CD4-positive, alpha-beta T cell treated with Interleukin-15 for 1 hour (primary cell): ENCODE results near the gene HOXB5.

ENCODE experiments used
- DNase-seq: peaks from one replicate; pipeline ENCODE4 v3.0.0-alpha.2; 2020

Gene HOXB5

DNA sequence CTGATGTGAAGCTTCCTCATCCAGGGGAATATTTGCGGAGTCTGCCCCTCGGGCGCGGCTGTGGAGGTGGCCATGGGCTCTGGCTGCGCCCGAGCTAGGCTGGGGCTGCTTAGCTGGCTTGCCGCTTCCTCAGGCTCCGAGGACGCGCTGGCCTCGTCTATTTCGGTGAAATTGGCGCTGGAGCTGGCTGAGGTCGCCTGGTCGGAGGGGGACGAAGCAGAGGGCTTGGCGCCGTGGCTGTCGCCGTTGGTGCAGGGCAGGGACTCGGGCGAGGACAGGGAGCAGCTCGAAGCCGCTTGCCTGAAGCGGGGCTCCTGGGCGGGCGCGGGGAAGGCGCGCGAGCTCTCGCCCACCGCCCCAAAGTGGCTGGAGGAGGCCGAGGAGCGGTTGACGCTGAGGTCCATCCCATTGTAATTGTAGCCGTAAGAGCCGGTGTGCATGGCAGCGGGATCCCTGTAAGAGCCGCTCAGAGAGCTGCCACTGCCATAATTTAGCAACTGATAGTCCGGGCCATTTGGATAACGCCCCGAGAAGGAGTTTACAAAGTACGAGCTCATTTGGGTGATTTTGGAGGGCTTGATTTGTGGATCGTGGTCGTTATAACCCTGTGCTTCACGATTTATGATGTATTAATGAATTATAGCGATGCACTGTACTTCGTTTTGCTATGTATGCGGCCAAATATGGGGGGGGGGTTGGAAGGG lies at the start of gene HOXB5:
TSS of gene HOXB5 (minus strand) at position 654 of the 704 bp plus-strand sequence. CDS start at position 557, 97 bp downstream.
- DNase-seq: no peak

DNA sequence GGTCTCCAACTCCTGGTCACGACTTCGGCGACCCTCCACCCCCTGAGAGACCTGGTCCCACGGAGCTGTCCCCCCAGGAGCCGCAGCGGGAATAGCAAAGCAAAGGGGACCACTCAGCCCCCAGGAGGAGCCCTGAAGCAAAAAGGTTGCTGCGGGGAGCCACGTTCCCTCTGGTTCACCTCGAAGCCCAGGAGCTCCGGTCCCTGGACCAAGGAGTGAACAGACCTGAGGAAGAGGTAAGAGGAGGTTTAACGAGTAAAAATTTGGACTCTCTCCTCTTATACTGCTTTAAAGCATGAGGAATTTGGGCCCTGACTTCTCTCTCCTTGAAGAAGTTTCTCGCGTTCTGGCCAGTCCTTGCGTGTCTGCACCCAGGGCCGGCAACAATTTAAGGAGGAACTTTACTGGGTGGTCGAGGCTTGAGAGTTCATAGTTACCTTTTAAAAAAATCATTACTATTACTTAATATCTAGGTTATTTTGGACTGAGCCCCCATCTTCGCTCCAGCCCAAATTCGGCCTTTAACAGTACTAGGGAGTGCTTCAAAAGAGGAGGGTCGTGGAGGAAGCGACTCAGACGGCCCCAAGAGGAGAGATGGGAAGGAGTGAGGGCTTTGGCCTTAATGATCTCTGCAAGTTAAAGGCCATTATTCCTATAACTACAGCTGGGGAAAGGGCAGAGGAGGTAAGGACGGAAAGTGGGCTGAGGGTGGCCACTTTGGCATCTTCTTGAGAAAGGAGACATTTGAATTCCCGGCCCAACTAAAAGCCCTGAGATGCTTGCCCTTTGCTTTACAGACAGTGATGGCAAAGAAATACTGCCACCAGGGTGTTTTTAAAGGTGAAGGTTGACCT lies 49.5 kb upstream of the HOXB5 start:
- DNase-seq: no peak

DNA sequence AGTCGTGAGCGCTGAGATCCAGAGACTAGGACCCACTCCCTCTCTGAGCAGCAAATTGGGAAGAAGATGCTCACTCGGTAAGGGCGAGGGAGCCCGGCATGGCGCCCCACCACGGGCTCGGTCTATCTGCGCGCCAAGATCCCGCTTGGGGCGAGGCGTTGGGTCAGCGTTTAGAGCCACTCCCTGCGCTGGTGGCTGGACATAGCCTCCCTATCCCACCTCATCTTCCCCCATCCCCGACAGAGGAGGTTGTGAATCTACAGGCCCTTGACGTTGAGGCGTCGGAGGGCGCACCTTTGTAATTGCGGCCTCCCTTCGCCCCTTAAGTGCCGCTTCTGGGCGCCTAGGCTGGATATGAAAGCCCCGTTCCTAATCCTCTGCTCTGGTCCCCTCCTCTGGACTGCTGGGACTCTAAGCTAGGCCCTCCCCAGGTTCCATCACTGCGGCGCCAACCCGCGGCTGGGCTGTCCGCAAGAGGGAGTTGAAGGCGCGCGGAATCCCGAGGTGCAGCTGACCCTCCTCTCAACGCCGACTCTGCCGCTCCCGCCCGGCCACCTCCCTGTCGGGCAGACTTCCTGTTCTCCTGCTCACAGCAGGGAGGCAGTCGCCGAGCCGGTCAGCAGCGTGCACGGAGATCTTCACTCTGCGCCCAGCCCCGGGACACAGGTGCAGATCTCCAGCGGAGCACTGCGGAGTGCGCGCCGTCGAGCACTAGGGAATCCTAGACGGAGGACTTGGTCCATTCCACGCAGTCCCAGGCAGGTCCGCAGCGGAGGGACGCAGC lies 48.7 kb upstream of the HOXB5 start:
- DNase-seq: no peak

DNA sequence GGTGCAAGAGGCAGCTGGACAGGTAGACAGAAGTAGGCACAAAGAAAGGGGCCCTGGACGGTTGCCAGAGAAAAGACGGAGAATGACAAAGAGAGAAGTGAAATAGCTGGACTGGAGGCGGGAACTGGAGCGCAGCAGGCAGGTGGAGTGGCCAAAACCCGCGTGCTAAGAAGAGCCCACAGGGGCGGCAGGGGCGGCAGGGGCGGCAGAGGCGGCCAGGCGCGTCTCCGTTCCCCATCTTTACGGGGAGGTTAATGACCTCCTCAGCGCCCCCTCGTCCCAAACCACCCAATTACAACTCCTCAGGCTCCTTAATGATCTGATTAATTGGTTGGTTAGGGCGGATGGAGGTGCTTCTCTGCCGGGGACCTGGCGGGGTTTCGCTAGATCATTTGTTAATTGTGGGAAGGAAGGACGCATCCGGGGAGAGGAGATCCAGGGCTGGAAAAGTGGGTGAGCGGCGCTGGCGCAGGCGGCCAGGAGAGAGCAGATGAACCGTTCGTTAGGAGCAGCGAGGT lies 48.0 kb upstream of the HOXB5 start:
- DNase-seq: no peak

DNA sequence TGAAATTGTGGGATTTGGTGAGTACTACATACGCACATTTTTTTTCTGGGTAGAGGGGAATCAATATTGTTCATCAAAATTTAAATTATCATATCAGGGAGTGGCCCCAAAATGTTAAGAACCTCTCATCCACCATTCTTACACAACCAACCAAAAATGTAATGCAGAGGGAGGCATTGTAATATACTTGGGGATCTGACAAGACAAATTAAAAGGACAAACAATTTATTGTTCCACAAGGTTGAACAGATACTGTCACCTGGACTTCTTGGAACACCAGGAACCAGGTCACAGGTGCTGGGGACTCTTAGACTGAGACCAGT lies 47.2 kb upstream of the HOXB5 start:
- DNase-seq: no peak

DNA sequence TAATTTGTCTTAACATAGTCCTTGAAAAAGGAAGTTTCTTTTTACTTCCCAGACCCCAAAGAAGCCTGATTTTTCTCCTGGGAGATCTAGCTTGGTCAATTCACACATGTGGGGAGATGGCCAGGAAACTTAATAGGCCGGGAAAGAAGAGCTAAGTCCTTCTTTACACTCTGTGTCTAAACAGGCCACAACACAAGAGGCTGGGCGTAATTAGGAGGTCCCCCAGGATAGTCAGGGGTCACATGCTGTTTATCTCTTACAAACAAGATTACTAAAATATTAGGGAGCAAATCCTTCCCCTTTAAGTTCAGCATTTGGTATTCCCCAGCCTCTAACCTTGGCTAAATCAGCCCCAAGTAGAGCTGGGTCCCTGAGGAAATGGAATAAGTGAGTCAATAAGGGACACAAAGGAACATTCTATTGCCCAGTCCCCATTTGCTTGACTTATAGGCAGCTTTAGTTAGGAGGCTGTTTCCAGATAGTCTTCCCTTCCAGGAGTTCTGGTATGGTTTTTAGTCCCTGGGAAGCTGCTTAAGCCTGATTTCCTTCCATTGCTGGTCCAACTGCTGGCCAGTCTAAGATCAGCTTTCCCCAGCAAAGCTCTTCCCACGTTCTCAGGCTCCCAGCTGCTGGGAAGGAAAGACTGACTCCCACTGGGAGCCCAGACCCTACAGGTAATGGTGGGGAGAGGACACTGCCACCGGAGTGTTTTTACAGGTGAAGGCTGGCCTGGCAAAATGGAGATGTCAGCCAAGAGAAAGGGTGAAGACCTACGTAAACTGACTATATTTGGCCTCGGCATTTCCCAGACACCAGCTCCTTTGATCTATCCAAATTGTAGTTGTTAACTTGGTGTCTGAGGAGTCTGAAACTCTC lies 46.6 kb upstream of the HOXB5 start:
- no peak for DNase-seq

DNA sequence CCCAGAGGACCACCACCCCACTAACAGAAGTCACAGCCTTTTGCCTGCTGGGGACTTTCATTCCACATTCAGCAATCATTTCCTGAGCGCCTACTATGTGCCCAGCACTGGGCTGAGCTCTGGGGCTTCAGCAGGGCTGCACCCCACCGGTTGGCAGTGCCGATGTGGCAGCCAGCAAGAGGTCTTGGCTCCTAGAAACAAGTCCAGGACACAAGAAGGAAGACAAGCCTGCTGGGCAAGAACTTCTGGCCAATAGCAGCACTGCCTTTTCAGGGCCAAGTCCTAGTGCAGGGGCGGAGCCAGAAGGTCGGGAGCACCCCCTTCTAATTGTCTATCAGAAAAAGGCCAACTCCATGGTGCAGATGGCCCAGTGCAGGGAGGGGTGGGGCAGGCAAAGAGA lies 45.6 kb upstream of the HOXB5 start:
- DNase-seq: no peak

DNA sequence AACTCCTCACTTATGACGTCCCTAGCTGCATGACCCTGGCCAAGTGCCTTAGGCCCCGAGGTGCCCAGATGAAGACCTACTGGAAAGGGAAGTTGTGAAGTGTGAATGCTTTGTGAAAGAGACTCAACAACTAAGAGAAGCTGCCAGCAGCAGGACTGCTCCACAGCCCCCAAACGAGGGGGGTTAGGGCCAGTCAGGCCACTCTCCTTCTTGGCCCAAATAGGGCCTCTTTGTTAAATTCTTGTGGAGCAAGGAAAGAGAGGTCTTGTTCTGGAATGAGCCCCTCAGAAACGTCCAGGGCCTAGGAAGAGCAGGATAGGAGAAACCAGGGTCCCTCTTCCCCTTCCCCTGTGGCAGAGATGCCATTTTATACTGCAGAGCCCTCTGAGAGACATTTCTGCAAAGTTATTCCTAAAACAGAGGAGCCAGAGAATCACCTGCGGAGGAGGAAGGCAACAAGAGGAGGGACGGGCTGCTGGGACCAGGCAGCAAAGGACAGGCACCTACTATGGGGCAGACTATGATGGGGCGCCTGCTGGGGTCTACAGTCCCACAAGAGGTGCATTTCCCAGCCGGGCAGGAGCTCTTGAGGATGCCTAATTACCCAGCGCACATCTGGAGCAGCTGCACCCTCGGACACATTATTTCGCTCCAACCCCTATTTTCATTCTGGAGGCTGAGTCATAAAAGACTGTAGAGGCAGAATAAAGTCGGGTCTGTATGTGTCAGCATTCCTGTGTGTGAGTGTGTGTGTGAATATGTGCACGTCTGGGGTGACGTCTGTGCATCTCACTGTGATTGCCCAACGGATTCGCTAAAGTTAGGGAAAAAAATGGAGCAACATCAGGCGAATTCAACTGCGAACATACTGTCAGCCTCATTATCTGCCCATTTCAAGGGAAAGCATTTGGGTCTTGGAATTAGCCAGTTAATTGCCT lies 44.0 kb upstream of the HOXB5 start:
- no peak for DNase-seq

DNA sequence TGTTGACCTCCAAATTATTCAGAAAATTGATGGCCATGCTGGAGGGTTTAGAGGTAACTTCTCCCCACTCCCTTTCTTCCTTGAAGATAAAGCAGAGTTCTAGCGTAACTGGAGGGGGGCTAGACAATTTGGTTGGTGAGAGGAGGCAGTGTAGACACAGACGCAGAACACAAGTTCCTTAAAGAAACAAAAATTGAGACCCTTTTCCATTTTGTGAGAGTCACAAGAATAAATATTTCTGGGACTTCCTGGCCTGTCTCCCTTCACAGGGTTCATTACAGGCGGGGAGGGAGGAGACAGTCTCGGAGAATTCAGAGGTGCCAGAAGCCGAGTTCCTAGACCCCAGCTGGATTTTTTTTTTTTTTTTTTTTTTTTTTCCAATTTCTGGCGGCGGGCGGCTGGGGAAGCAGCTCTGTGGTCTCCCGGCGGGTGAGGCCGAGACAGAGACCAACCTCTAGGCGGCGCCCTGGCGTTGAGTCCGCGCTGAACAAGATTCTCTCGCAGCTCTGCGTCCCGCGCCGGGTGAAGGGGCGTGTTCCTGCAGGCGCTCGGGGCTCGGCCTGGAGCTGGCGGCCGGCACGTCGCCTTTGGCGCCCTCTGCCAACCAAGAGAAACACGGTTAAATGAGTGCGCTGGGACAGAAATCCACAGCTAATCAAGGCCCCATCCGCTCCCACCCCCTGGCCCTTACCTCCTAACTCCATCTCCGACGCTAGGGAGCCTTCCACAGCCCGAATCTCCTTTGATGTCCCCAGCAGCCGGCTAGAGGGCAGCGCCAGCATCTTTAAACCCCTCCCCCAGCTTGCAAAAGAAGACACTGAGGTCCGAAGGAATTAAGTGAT lies 42.8 kb upstream of the HOXB5 start:
- peak; percentile 51 for DNase-seq

DNA sequence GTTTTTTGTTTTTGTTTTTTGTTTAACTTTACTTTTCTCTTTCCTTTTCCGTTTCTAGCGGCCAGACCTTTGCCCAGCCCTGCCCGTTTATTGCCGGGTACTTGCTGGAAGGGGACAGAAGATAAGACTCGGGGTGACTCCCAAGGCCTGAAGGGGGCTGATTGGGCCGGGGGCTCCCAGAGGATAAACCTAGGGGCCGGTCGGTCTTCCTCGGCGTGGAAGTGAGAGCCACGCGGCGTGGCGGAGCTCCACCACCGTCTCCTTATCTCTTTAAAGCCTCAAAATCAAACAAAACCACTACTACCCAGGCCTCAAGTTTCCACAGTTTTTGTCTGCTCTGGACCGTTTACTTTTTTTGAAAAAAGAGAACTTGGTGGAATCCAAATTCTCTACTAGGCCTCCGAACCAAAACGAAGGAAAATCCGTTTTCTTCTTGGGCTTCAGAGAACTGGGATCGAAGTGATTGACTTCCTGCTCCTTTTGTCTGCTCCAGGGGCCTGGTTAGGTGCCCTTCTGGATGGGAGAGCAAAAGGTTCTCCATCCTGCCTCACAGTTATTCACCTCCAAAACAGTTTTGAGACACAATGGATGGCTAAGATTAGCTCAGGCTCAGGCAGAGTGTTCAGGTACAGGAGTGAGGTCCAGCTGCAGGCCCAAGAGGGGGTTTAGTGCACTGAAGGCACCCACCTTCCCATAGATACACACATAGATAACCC lies 41.1 kb upstream of the HOXB5 start:
- no peak for DNase-seq

DNA sequence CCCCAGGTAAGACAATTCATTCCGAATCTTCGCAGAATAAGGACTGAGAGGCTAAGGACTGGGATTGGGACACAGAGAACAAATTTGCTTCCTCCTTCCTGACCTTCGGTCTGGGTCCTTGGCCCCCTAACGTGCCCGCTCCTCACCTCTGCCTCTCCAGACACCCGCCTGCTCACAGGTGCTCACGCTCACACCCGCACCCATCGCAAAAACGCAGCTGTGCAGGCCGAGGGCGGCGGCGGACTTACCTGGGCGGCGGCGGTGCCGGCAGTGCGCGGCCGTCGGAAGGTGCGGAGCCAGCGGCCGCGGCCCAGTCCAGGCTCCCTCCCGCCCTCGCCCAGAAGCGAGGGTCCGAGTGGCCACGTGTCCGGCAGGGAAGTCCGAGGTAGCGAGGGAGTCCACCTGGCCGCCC lies 39.7 kb upstream of the HOXB5 start:
- DNase-seq: no peak

DNA sequence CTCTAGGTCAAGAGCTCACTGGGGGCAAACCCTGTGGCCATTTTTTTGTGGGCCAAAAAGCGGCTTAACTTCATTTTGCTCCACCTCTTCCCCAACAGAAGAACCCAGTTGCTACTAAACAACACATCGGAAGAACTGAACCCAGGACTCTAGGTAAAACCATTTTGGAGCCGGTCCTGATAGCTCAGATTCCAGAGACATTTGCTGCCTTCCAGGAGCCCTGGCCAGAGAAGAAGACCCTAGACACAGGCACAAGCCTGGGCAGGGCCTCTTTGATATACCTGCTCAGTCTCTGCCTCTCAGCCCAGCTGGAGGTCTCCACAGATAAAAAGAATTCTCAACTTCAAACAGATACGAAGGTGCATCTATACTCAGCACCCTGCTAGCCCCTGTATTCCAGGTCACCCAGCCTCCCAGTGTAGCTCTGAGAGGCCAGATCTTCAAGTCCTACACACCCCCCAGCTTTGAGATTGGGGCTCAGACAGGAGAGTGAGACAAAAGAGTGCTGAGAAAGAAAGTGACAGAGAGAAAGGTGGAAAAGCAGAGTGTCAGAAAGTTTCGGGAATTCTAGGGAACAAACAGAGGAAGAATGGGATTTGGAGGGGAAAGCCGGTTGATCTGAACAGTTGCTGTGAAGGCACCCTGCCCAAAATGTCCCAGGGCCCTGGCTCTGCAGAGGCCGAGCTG lies 39.1 kb upstream of the HOXB5 start:
- no peak for DNase-seq

DNA sequence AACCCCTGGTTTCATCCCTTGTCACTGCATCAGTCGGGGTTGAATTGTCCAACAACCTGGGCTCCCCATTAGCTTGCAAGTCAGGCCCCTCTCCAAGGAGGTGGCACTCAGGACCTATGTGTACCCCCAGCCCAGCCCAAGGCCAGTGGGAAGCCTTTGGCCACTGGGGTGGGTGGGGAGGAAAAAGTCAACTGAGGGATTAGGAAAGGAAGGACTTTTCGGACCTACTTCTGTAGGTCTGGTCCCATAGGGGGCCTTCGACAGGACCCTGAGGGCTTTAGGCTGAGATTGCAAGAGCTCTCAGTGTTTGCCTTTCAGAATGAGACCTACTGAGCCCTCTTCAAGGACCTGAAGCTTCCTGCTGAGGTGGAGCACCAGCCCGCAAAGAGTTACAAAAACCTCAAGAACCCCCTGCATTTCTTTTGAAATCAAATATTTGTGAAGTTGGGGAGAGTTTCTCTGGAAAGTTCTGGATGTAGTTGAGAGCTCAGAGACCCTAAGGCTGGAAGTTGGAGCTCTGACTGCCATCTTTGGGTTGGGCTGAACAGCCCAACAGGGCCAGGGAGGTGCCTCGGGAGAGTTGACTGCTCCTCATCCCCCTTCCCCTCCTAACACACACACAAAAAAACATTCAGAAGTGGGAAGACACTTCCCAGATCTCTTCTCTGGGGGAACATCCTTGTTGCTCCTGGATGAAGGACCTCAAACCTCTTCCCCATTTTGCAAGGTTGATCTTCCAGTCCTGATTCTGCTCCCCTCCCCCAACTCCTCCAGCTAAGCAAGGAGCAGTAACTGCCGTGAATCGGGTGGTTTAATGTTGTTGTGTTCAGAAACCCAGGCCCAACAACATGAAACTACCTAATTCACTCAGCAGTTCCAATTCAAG lies 38.4 kb upstream of the HOXB5 start:
- DNase-seq: no peak

DNA sequence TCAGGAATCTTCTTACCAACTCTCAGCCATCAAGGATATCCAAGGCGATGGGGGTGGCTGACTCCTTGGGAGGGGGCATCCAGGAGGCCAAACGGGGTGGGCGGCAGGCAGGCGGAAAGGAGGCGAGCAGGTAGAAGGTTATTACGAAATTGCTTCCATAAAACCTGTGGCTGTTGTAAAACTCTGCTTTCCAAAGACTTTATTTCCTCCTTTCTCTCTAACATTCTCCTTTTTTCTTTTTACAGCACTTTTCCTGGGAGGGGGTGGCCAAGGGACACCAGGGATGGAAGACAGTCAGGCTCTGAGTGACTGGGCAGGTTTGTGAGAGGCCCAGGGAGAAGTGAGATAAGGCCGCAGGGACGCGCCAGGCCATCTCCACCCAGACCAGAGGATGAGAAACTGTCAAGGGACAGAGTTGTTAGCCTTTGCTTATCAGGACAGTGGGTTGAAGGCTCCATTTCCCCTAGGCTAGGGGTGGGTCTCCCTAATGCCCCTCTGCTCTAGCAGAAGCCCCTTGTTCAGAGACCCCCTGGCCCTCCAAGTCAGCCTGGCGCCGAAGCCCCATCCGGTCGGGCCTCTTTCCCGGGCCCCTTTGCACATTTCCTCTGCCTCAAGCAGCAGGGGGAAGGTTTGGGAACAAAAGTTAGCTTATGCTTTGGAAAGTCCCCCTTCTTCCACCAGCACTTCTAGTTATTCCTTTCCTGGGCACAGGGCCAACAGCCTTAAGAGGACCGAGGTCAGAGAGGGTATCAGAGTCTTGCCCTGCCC lies 37.5 kb upstream of the HOXB5 start:
- no peak for DNase-seq

DNA sequence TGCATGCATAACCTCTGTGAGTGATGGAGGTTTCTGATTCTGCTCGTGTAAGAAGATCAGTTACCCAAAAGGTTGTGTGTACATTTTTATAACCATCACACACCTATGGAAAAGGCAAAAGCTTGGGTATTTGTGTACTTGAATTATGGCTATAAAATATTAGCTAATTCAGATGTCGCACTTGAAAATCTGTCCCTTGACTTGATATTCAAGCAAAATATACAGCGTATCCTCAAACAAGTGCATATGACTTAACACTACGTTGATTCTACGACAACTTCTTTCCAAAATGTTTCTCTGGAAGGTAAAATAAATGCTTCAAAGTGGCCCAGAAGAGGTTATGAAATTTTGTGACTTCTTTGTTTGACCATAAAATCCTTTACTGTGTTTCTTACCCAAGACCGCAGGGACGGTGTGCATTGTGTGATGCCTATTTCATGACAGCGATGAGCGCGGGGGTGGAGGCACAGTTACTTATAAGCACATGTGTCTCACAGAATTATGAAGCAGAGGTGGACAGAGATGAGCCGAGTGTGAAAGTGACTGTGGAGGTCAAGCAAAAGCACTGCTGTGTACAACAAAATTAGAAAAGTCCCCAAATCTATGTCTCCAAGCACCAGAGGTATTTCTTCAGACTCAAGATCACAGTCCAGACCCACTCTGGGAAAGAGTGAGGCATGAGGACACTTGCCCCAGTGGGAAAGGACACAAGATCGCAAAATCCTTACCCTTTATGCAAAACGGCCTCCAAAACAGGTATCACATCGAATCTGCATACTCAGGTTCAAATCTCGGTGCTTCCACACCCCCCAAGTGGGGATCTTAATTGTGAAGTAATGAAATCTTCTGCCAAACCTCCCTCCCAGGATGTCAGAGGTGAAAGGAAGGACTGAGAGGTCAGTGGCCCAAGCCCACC lies 36.7 kb upstream of the HOXB5 start:
- DNase-seq: no peak

DNA sequence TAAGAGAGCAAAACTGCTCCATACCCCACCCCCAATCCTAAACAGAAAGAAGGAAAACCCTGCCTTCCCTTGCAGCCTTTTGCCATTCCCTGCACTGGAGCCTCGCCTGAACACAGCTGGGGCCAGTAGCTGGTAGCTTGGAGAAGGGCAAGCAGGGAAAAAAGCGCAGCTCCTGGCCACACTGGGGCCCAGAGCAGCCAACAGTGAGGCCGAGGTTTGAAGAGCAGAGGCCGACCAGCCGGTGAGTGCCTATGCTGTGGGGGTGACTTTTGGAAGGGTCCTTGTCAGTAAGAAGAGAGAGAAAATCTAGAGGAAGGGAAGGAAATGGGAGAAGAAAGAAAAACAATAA lies 35.8 kb upstream of the HOXB5 start:
- DNase-seq: no peak
